Renal cortical epithelial cell (primary cell): Measurements from ENCODE around the gene DUX4. TPM values are rescaled to one million over a fixed set of nuclear protein-coding genes. Genes with fewer than 3 reads are reported as not detected.
"Not testable (repeated sequence)": the region's sequence is repeated elsewhere in the genome, so short reads cannot be mapped to it uniquely, and the experiment has no call there.

Experiments
- DNase-seq: peaks from one replicate; pipeline ENCODE4 v3.0.0-alpha.2; 2011; ENCODE audit warnings: low read depth
- total RNA-seq: library from RNA; depleted of rRNA; stranded (reverse); fragments of >200 nt; gene quantifications from 2 replicates; pipeline ENCODE4 v1.2.3, GENCODE V29; 2014

DUX4 gene
- not detected in 2 replicates for total RNA-seq

DNA sequence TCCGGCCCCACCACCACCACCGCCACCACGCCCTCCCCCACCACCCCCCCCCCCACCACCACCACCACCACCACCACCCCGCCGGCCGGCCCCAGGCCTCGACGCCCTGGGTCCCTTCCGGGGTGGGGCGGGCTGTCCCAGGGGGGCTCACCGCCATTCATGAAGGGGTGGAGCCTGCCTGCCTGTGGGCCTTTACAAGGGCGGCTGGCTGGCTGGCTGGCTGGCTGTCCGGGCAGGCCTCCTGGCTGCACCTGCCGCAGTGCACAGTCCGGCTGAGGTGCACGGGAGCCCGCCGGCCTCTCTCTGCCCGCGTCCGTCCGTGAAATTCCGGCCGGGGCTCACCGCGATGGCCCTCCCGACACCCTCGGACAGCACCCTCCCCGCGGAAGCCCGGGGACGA is at the start of gene DUX4:
Gene DUX4, plus strand, starts transcription at position 347 of the 400 bp plus-strand sequence. Its CDS starts 0 bp downstream, at position 347.
- not testable (repeated sequence) for DNase-seq

DNA sequence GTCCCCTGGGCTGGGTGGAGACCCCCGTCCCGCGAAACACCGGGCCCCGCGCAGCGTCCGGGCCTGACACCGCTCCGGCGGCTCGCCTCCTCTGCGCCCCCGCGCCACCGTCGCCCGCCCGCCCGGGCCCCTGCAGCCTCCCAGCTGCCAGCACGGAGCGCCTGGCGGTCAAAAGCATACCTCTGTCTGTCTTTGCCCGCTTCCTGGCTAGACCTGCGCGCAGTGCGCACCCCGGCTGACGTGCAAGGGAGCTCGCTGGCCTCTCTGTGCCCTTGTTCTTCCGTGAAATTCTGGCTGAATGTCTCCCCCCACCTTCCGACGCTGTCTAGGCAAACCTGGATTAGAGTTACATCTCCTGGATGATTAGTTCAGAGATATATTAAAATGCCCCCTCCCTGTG is 1.9 kb downstream of the DUX4 start:
- not testable (repeated sequence) for DNase-seq

GRCh38 chr4:190177727-190178605 is 4.4 kb downstream of the DUX4 start:
- not testable (repeated sequence) for DNase-seq

GRCh38 chr4:190178606-190178990 is 5.0 kb downstream of the DUX4 start:
- DNase-seq, result not testable (repeated sequence)

DNA sequence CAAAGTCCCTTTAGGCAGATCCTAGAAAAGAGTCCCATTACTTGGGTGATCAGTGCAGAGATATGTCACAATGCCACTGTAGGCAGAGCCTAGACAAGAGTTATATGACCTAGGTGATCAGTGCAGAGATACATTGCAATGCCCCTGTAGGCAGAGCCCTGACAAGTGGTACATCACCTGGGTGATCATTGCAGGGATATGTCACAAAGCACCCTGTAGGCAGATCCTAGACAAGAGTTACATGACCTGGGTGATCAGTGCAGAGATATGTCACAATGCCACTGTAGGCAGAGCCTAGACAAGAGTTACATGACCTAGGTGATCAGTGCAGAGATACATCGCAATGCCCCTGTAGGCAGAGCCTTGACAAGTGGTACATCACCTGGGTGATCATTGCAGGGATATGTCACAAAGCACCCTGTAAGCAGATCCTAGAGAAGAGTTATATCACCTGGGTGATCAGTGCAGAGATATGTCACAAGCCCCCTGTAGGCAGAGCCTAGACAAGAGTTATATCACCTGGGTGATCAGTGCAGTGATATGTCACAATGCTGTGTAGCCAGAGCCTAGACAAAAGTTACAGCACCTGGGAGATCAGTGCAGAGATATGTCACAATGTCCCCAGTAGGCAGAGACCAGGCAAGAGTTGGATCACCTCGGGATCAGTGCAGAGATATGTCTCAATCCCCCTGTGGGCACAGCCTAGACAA is 5.6 kb downstream of the DUX4 start:
- not testable (repeated sequence) for DNase-seq

DNA sequence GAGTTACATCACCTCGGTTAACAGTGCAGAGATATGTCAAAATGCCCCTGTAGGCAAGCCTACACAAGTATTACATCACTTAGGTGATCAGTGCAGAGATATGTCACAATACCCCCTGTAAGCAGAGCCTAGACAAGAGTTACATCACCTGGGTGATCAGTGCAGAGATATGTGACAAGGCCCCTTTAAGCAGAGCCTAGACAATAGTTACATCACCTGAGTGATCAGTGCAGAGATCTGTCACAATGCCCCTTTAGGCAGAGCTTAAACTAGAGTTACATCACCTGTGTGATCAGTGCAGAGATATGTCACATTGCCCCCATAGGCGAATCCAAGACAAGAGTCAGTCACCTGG is 6.1 kb downstream of the DUX4 start:
- not testable (repeated sequence) for DNase-seq

GRCh38 chr4:190180947-190181346 is 7.4 kb downstream of the DUX4 start:
- DNase-seq, result not testable (repeated sequence)

DNA sequence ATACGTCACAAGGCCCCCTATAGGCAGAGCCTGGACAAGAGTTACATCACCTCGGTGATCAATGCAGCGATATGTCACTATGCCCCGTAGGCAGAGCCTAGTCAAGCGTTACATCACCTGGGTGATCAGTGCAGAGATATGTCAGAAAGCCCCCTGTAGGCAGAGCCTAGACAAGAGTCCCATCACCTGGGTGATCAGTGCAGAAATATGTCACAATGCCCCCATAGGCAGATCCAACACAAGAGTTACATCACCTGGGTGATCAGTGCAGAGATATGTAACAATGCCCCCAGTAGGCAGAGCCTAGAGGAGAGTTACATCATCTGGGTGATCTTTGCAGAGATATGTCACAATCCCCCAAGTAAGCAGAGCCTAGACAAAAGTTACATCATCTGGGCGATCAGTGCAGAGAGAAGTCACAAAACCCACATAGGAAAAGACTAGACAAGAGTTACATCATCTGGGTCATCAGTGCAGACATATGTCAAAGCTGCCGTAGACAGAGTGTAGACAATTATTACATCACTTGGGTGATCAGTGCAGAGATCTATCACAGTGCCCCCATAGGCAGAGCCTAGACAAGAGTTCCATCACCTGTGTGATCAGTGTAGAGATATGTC is 8.0 kb downstream of the DUX4 start:
- not testable (repeated sequence) for DNase-seq

DNA sequence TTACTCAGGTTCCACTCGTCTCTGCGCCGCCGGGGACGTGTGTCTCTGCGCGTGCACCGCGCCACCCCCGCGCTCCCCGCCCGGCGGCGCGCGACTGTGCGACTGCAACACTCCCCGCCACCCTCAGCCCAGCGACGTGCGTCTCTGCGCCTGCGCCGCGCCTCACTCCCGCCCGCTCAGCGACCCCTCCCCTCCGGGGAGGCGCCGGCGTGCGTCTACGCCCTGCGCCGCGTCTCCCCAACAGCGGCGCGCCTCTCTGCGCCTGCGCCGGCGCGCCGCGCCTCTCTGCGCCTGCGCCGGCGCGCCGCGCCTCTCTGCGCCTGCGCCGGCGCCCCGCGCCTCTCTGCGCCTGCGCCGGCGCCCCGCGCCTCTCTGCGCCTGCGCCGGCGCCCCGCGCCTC is 29.9 kb downstream of the DUX4 start:
- not testable (repeated sequence) for DNase-seq

Other genes with a start within 250 kb of the DUX4 start
- 42.8 and 54.7 TPM in 2 replicates for gene FRG1, start 232.9 kb upstream of the DUX4 start, total RNA-seq
- gene FRG2, start 146.5 kb upstream of the DUX4 start, total RNA-seq, result not detected in 2 replicates
- gene DBET, start 109.3 kb upstream of the DUX4 start, total RNA-seq, result not detected in 2 replicates